ENCODE results near the gene FAIM2. TPM values are rescaled to one million over a fixed set of nuclear protein-coding genes. Genes with fewer than 3 reads are reported as not detected.

The FAIM2 gene
- total and polyA plus RNA-seq, 11 donors = 0.33 to 15.0 (median 5.0) TPM

- Histone ChIP-seq H3K27ac (no peak overlapping the region), H3K4me3 (no peak overlapping the region), H3K9me3 (no peaks in the 10 kb centered on the region), H3K4me1 (peaks cover 0 to 8% (median 1%) of the 10 kb centered on the region in 12 donors), H3K27me3 (peaks cover 0 to 5% (median 0%) of the 10 kb centered on the region in 9 donors), H3K36me3 (no peaks in the 10 kb centered on the region)
- DNase-seq (peak in 3 of 5 donors; percentile 48 to 72 (median 68)), ATAC-seq (peak in 3 of 4 donors; percentile 64 to 90 (median 81))
- WGBS, 4 donors = 70 to 77% (median 76%) methylated on average over 16 of the region's 16 CpGs
- intact Hi-C loops (cut with DNase I) = no loop called here
- TF ChIP-seq POLR2A (IDR thresholded peaks at IDR 0.05) (no peak), CTCF (IDR thresholded peaks at IDR 0.05) (no peak)
These were observed 8.9 kb upstream of the FAIM2 start for GRCh38 chr12:49912345-49913255.

- H3K27ac ChIP-seq = no peak overlapping the region
- intact Hi-C loops (cut with DNase I) = no loop called here
- TF ChIP-seq POLR2A (IDR thresholded peaks at IDR 0.05) = no peak
- no peaks in the 10 kb centered on the region for H3K9me3 ChIP-seq
- WGBS, 4 donors = 92 to 100% (median 92%) methylated on average over 2 of the region's 2 CpGs
- H3K27me3 ChIP-seq = no peaks in the 10 kb centered on the region
- ATAC-seq (no peak), DNase-seq (no peak)
- H3K36me3 ChIP-seq = no peaks in the 10 kb centered on the region
- peaks cover 0 to 8% (median 1%) of the 10 kb centered on the region in 12 donors for H3K4me1 ChIP-seq
- H3K4me3 ChIP-seq = no peak overlapping the region
These were observed 7.5 kb upstream of the FAIM2 start for GRCh38 chr12:49911213-49911605.

GRCh38 chr12:49910331-49911212 lies 6.9 kb upstream of the FAIM2 start:
- H3K27me3 ChIP-seq = peaks cover 0 to 4% (median 0%) of the 10 kb centered on the region in 9 donors
- no peak overlapping the region for H3K27ac ChIP-seq
- DNase-seq (peak in 1 of 5 donors; percentile 30), ATAC-seq (no peak)
- 85 to 93% (median 89%) methylated on average over 11 to 15 of the region's 15 CpGs for WGBS, 4 donors
- intact Hi-C loops (cut with DNase I) = no loop called here
- H3K4me1 ChIP-seq = peaks cover 0 to 8% (median 1%) of the 10 kb centered on the region in 12 donors
- no peaks in the 10 kb centered on the region for H3K9me3 ChIP-seq
- no peak overlapping the region for H3K4me3 ChIP-seq
- no peaks in the 10 kb centered on the region for H3K36me3 ChIP-seq
- TF ChIP-seq CTCF (IDR thresholded peaks at IDR 0.05) = no peak
- TF ChIP-seq POLR2A (IDR thresholded peaks at IDR 0.05) = no peak

GRCh38 chr12:49909826-49910225 lies 6.1 kb upstream of the FAIM2 start:
- no peak overlapping the region for H3K4me3 ChIP-seq
- intact Hi-C loops (cut with DNase I) = no loop called here
- TF ChIP-seq POLR2A (IDR thresholded peaks at IDR 0.05) (no peak), CTCF (IDR thresholded peaks at IDR 0.05) (no peak)
- DNase-seq = peak in 1 of 5 donors; percentile 19
- H3K4me1 ChIP-seq = peaks cover 0 to 8% (median 1%) of the 10 kb centered on the region in 12 donors
- ATAC-seq = no peak
- 78 to 85% (median 80%) methylated on average over 16 of the region's 16 CpGs for WGBS, 4 donors
- no peak overlapping the region for H3K27ac ChIP-seq
- peaks cover 0 to 6% (median 0%) of the 10 kb centered on the region in 9 donors for H3K27me3 ChIP-seq
- H3K36me3 ChIP-seq = no peaks in the 10 kb centered on the region
- H3K9me3 ChIP-seq = no peaks in the 10 kb centered on the region

All from heart left ventricle (tissue), 16 donors.